Measurements from ENCODE around the gene NAPA. TPM values are rescaled to one million over a fixed set of nuclear protein-coding genes. Genes with fewer than 3 reads are reported as not detected.

The NAPA gene
- total and polyA plus RNA-seq, 4 donors = 65.7 to 140 (median 124) TPM

DNA sequence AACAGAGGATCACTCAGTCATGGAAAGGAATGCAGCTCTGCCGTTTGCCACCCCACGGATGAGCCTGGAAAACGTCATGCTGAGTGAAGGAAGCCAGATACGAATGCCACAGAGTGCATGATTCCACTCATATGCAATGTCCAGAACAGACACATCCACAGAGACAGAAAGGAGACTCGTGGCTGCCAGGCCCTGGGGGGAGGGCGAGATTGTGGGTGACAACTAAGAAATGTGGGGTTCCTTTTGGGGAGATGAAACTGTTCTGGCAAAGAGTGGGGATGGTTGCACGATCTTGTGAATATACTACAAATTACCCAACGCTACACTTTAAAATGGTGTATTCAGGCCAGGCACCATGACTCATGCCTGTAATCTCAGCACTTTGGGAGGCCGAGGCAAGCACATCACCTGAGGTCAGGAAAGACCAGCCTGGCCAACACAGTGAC lies 27.2 kb upstream of the NAPA start:
- ATAC-seq (ENCODE audit: insufficient read depth, low FRiP score) (no peak), DNase-seq (no peak)
- 82 to 86% methylated on average over 9 of the region's 9 CpGs for WGBS, 2 donors
- no peak overlapping the region for H3K4me3 ChIP-seq
- H3K4me1 ChIP-seq (ENCODE audit: control insufficient read depth in 5 of 5, insufficient read depth in 5 of 5, low read length in 5 of 5) = no peaks in the 10 kb centered on the region
- no peaks in the 10 kb centered on the region for H3K36me3 ChIP-seq (ENCODE audit: control insufficient read depth in 4 of 4, insufficient read depth in 4 of 4, low read length in 4 of 4)
- TF ChIP-seq, protein P1, sequence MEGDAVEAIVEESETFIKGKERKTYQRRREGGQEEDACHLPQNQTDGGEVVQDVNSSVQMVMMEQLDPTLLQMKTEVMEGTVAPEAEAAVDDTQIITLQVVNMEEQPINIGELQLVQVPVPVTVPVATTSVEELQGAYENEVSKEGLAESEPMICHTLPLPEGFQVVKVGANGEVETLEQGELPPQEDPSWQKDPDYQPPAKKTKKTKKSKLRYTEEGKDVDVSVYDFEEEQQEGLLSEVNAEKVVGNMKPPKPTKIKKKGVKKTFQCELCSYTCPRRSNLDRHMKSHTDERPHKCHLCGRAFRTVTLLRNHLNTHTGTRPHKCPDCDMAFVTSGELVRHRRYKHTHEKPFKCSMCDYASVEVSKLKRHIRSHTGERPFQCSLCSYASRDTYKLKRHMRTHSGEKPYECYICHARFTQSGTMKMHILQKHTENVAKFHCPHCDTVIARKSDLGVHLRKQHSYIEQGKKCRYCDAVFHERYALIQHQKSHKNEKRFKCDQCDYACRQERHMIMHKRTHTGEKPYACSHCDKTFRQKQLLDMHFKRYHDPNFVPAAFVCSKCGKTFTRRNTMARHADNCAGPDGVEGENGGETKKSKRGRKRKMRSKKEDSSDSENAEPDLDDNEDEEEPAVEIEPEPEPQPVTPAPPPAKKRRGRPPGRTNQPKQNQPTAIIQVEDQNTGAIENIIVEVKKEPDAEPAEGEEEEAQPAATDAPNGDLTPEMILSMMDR (IDR thresholded peaks at IDR 0.05; ENCODE audit: control extremely low read depth, extremely low read depth) = no peak
- H3K27me3 ChIP-seq (ENCODE audit: control insufficient read depth in 3 of 3, insufficient read depth in 3 of 3, low read length in 2 of 3) = peaks cover 0 to 11% (median 7%) of the 10 kb centered on the region in 3 donors
- no peak overlapping the region for H3K9ac ChIP-seq (ENCODE audit: insufficient read depth in 1 of 2, low read length in 2 of 2)
- H3K27ac ChIP-seq (ENCODE audit: low read depth in 1 of 2, low read length in 1 of 2) = peak overlapping the region in 1 of 2 donors; percentile 63
- peaks cover 0 to 2% (median 0%) of the 10 kb centered on the region in 4 donors for H3K9me3 ChIP-seq (ENCODE audit: control insufficient read depth in 4 of 4, insufficient read depth in 3 of 4, low read length in 3 of 4)

DNA sequence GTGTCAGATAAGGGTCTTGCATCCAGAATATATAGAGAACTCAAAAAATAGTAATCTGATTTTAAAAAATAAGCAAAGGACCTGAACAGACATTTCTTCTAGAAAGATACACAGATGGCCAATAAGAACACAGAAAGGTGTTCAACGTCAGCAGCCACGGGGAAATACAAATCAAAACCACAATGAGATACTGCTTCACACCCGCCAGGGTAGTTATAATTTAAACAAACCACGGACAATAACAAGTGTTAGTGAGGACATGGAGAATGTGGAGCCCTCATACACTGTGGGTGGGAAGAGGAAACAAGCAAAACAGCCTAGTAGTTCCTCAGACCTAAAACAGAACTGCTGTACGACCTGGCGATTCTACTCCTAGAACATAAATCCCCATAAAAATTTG lies 26.7 kb upstream of the NAPA start:
- Histone ChIP-seq H3K27me3 (ENCODE audit: control insufficient read depth in 3 of 3, insufficient read depth in 3 of 3, low read length in 2 of 3) (peaks cover 0 to 11% (median 7%) of the 10 kb centered on the region in 3 donors), H3K27ac (ENCODE audit: low read depth in 1 of 2, low read length in 1 of 2) (peak overlapping the region in 1 of 2 donors; percentile 63), H3K4me3 (no peak overlapping the region), H3K4me1 (ENCODE audit: control insufficient read depth in 5 of 5, insufficient read depth in 5 of 5, low read length in 5 of 5) (no peaks in the 10 kb centered on the region), H3K36me3 (ENCODE audit: control insufficient read depth in 4 of 4, insufficient read depth in 4 of 4, low read length in 4 of 4) (no peaks in the 10 kb centered on the region), H3K9ac (ENCODE audit: insufficient read depth in 1 of 2, low read length in 2 of 2) (no peak overlapping the region), H3K9me3 (ENCODE audit: control insufficient read depth in 4 of 4, insufficient read depth in 3 of 4, low read length in 3 of 4) (peaks cover 0 to 2% (median 0%) of the 10 kb centered on the region in 4 donors)
- ATAC-seq (ENCODE audit: insufficient read depth, low FRiP score) (no peak), DNase-seq (no peak)
- TF ChIP-seq, protein P1 (IDR thresholded peaks at IDR 0.05; ENCODE audit: control extremely low read depth, extremely low read depth) = no peak
- WGBS, 2 donors = 30 to 42% methylated on average over 6 of the region's 6 CpGs

- peaks cover 0 to 9% (median 3%) of the 10 kb centered on the region in 3 donors for H3K27me3 ChIP-seq (ENCODE audit: control insufficient read depth in 3 of 3, insufficient read depth in 3 of 3, low read length in 2 of 3)
- H3K4me1 ChIP-seq (ENCODE audit: control insufficient read depth in 5 of 5, insufficient read depth in 5 of 5, low read length in 5 of 5) = no peaks in the 10 kb centered on the region
- 73 to 74% methylated on average over 4 of the region's 4 CpGs for WGBS, 2 donors
- ATAC-seq (ENCODE audit: insufficient read depth, low FRiP score) = no peak
- H3K4me3 ChIP-seq = no peak overlapping the region
- TF ChIP-seq, protein P1 (IDR thresholded peaks at IDR 0.05; ENCODE audit: control extremely low read depth, extremely low read depth) = no peak
- H3K9ac ChIP-seq (ENCODE audit: insufficient read depth in 1 of 2, low read length in 2 of 2) = no peak overlapping the region
- H3K27ac ChIP-seq (ENCODE audit: low read depth in 1 of 2, low read length in 1 of 2) = no peak overlapping the region
- peak in 1 of 3 donors; percentile 15 for DNase-seq
- H3K36me3 ChIP-seq (ENCODE audit: control insufficient read depth in 4 of 4, insufficient read depth in 4 of 4, low read length in 4 of 4) = no peaks in the 10 kb centered on the region
- H3K9me3 ChIP-seq (ENCODE audit: control insufficient read depth in 4 of 4, insufficient read depth in 3 of 4, low read length in 3 of 4) = peaks cover 0 to 2% (median 0%) of the 10 kb centered on the region in 4 donors
These were observed 25.9 kb upstream of the NAPA start for GRCh38 chr19:47540748-47541147.
